ENCODE measurements around the gene ZNF451. TPM values are rescaled to one million over a fixed set of nuclear protein-coding genes. Genes with fewer than 3 reads are reported as not detected.

Gene ZNF451
- total RNA-seq, 2 donors from 2014 or later: 58.1 to 72.5 TPM

DNA sequence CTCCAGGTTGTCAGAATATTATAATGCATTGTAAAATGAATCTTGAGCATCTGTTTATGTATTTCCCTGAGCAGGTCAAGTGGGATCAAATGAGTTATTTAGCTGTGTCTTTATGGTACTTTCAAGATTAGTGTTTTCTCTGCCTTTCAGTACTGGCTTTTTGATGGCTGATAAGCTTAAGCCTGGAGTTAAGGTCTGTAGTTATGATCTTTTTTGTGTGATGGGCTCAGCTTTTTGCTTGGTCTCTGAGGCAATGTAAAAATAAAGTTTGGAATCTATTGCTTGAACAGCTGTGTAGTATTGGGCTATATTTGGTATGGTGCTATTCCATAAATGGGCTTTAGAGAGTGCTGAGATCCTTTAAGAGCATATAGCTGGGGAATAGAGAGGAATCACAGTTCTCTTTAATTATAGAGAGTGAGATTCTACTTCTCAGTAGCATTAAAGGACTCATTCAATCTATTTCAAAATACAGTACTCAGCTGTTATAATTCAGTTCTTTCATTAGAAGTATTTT lies 40.7 kb downstream of the ZNF451 start:
- DNase-seq: no peak
- Histone ChIP-seq H3K9ac (ENCODE audit: extremely low read depth, low read length, poor library complexity, severe bottlenecking) (no peak overlapping the region), H3K36me3 (ENCODE audit: control insufficient read depth, insufficient read depth, low read length) (peaks cover 33% of the 10 kb centered on the region), H3K9me3 (ENCODE audit: control insufficient read depth, low read length) (no peaks in the 10 kb centered on the region), H3K27me3 (ENCODE audit: control insufficient read depth, insufficient read depth, low read length, poor library complexity, severe bottlenecking) (no peaks in the 10 kb centered on the region), H3K4me3 (ENCODE audit: low read length) (no peak overlapping the region), H3K27ac (ENCODE audit: low read depth, low read length) (no peak overlapping the region), H3K4me1 (ENCODE audit: control insufficient read depth, insufficient read depth, low read length) (no peaks in the 10 kb centered on the region)
- H3K4me1 Mint-ChIP-seq: no peaks in the 10 kb centered on the region
- TF ChIP-seq, protein P1, sequence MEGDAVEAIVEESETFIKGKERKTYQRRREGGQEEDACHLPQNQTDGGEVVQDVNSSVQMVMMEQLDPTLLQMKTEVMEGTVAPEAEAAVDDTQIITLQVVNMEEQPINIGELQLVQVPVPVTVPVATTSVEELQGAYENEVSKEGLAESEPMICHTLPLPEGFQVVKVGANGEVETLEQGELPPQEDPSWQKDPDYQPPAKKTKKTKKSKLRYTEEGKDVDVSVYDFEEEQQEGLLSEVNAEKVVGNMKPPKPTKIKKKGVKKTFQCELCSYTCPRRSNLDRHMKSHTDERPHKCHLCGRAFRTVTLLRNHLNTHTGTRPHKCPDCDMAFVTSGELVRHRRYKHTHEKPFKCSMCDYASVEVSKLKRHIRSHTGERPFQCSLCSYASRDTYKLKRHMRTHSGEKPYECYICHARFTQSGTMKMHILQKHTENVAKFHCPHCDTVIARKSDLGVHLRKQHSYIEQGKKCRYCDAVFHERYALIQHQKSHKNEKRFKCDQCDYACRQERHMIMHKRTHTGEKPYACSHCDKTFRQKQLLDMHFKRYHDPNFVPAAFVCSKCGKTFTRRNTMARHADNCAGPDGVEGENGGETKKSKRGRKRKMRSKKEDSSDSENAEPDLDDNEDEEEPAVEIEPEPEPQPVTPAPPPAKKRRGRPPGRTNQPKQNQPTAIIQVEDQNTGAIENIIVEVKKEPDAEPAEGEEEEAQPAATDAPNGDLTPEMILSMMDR (conservative IDR thresholded peaks at IDR 0.05): no peak
- H3K27ac Mint-ChIP-seq: no peak overlapping the region
- H3K4me3 Mint-ChIP-seq: no peak overlapping the region
- peaks cover 5% of the 10 kb centered on the region for H3K36me3 Mint-ChIP-seq (ENCODE audit: low read depth)
- no peaks in the 10 kb centered on the region for H3K27me3 Mint-ChIP-seq (ENCODE audit: insufficient read depth)
- no peaks in the 10 kb centered on the region for H3K9me3 Mint-ChIP-seq

DNA sequence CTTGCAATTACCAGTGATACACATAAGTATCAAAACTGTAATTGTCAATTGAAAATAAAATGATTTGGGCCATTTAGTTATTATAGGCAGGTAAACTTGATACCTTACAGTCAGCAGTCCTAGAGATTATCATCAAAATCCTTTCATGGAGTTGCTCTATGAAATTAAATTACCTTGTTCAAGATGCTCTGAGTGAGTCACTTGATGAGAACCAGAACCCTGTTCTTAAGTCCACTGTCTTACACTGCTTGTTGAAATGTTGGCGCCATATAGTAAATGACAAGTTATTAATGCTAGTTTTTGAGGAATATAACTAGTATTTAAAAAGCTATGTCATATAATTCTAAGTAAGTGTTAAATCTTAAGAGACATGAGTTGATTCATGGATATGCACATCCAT lies 45.0 kb downstream of the ZNF451 start:
- WGBS, 2 experiments (ENCODE audit: insufficient coverage in 1 of 2, insufficient read length in 1 of 2): 93% methylated on average over 1 of the region's 1 CpG; no CpG with 5 or more reads in 1 of the 2 experiments
- no peaks in the 10 kb centered on the region for H3K4me1 Mint-ChIP-seq

DNA sequence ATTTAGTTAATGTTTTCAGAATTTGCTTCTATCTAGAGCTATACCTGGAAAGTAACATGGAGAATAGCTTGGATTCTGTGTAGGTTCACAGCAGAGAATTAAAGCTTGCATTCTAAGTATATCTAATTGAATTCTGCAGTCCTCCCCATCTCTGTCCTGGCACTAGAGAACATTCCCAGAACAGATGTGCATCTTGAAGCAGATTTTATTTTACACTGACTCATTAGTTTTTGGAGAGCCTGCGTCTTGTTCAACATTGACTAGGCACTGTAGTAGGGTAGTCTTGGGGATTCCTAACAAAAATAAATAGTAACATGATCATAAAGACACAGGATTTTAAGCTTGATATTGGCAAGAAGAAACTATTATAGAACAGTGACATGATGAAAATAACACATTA lies 45.9 kb downstream of the ZNF451 start:
- H3K27ac Mint-ChIP-seq: no peak overlapping the region
- no peaks in the 10 kb centered on the region for H3K4me1 Mint-ChIP-seq
- H3K27ac ChIP-seq (ENCODE audit: low read depth, low read length): no peak overlapping the region
- no peaks in the 10 kb centered on the region for H3K27me3 ChIP-seq (ENCODE audit: control insufficient read depth, insufficient read depth, low read length, poor library complexity, severe bottlenecking)
- no peak overlapping the region for H3K4me3 ChIP-seq (ENCODE audit: low read length)
- no peaks in the 10 kb centered on the region for H3K9me3 ChIP-seq (ENCODE audit: control insufficient read depth, low read length)
- no peak for DNase-seq
- peaks cover 21% of the 10 kb centered on the region for H3K36me3 Mint-ChIP-seq (ENCODE audit: low read depth)
- H3K9me3 Mint-ChIP-seq: no peaks in the 10 kb centered on the region
- H3K9ac ChIP-seq (ENCODE audit: extremely low read depth, low read length, poor library complexity, severe bottlenecking): no peak overlapping the region
- no peak overlapping the region for H3K4me3 Mint-ChIP-seq
- H3K36me3 ChIP-seq (ENCODE audit: control insufficient read depth, insufficient read depth, low read length): peaks cover 52% of the 10 kb centered on the region
- no peaks in the 10 kb centered on the region for H3K27me3 Mint-ChIP-seq (ENCODE audit: insufficient read depth)
- WGBS, 2 experiments (ENCODE audit: insufficient coverage in 1 of 2, insufficient read length in 1 of 2): 80% methylated on average over 1 of the region's 1 CpG; no CpG with 5 or more reads in 1 of the 2 experiments
- TF ChIP-seq, protein P1 (conservative IDR thresholded peaks at IDR 0.05): no peak
- no peaks in the 10 kb centered on the region for H3K4me1 ChIP-seq (ENCODE audit: control insufficient read depth, insufficient read depth, low read length)

More for the DNA sequence above, 45.0 kb downstream of the ZNF451 start:
- no peaks in the 10 kb centered on the region for H3K9me3 ChIP-seq (ENCODE audit: control insufficient read depth, low read length)
- H3K27me3 Mint-ChIP-seq (ENCODE audit: insufficient read depth): no peaks in the 10 kb centered on the region
- H3K36me3 ChIP-seq (ENCODE audit: control insufficient read depth, insufficient read depth, low read length): peaks cover 50% of the 10 kb centered on the region
- TF ChIP-seq, protein P1 (conservative IDR thresholded peaks at IDR 0.05): no peak
- no peak for DNase-seq
- no peaks in the 10 kb centered on the region for H3K9me3 Mint-ChIP-seq
- H3K27ac ChIP-seq (ENCODE audit: low read depth, low read length): no peak overlapping the region
- no peak overlapping the region for H3K4me3 Mint-ChIP-seq
- H3K9ac ChIP-seq (ENCODE audit: extremely low read depth, low read length, poor library complexity, severe bottlenecking): no peak overlapping the region
- no peak overlapping the region for H3K27ac Mint-ChIP-seq
- H3K4me3 ChIP-seq (ENCODE audit: low read length): no peak overlapping the region
- peaks cover 21% of the 10 kb centered on the region for H3K36me3 Mint-ChIP-seq (ENCODE audit: low read depth)
- H3K27me3 ChIP-seq (ENCODE audit: control insufficient read depth, insufficient read depth, low read length, poor library complexity, severe bottlenecking): no peaks in the 10 kb centered on the region
- no peaks in the 10 kb centered on the region for H3K4me1 ChIP-seq (ENCODE audit: control insufficient read depth, insufficient read depth, low read length)

Measured in endodermal cell (in vitro differentiated cells).